Mammary epithelial cell (primary cell): ENCODE measurements around the gene CHSY1.

Experiments
- EZH2 ChIP-seq: IDR thresholded peaks from 2 replicates; pipeline ENCODE4 v1.6.1; 2012; ENCODE audit warnings: low read length, inconsistent platforms, borderline replicate concordance
- TF ChIP-seq, protein P1 (sequence below), 2 donors: IDR thresholded peaks in 1 of 2; conservative IDR thresholded peaks in 1 of 2; 2 replicates each; pipeline ENCODE4 v1.5.1; 2011 to 2012; ENCODE audit warnings: inconsistent platforms in 2 of 2, low read length in 2 of 2, mild to moderate bottlenecking in 2 of 2, control low read depth in 1 of 2, low read depth in 1 of 2; ENCODE audit not compliant: insufficient read depth in 1 of 2; ENCODE audit errors: extremely low read depth in 1 of 2

DNA sequence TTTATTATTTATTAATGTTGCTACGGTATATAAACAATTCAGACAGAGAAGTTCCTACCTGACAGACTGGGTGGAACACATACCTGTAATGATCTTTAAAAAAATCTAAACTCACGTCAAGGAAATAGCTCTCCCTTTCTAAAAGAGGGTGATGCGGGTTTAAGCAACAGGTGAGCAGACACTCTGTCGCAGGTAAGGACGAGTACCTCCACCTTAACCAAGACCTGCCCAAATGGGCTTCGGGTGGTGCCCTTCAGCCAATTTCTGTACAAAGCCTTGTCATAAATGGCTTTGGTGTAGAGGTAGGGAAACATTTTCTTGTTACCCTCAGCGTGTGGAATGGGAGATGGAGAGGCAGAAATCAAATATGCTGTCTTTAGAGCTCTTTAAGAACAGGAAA is 67.0 kb downstream of the CHSY1 start:
- TF ChIP-seq, protein P1, sequence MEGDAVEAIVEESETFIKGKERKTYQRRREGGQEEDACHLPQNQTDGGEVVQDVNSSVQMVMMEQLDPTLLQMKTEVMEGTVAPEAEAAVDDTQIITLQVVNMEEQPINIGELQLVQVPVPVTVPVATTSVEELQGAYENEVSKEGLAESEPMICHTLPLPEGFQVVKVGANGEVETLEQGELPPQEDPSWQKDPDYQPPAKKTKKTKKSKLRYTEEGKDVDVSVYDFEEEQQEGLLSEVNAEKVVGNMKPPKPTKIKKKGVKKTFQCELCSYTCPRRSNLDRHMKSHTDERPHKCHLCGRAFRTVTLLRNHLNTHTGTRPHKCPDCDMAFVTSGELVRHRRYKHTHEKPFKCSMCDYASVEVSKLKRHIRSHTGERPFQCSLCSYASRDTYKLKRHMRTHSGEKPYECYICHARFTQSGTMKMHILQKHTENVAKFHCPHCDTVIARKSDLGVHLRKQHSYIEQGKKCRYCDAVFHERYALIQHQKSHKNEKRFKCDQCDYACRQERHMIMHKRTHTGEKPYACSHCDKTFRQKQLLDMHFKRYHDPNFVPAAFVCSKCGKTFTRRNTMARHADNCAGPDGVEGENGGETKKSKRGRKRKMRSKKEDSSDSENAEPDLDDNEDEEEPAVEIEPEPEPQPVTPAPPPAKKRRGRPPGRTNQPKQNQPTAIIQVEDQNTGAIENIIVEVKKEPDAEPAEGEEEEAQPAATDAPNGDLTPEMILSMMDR (conservative IDR thresholded peaks at IDR 0.05 in 1 of 2, IDR thresholded peaks at IDR 0.05 in 1 of 2; ENCODE audit: extremely low read depth in 1 of 2, insufficient read depth in 1 of 2, low read depth in 1 of 2, low read length in 2 of 2): no peak
- TF ChIP-seq EZH2: no peak
